Right ventricle myocardium inferior (tissue), 1 donor: ENCODE measurements around the gene DEFB128. TPM values are rescaled to one million over a fixed set of nuclear protein-coding genes. Genes with fewer than 3 reads are reported as not detected.

Experiments
- ATAC-seq: fragments of 200-7000 bp; cut with Tn5 transposase; one replicate; pipeline ENCODE4 v1.9.1; 2020; ENCODE audit warnings: mild to moderate bottlenecking, moderate library complexity
- DNase-seq: peaks from one replicate; pipeline ENCODE4 v3.0.0; 2021; ENCODE audit errors: missing footprints
- intact Hi-C: fragments of 100-400 bp; cut with DNase I; formaldehyde crosslinking; loops from one replicate; pipeline ENCODE4 v1.11.0; 2022
- total RNA-seq: library from RNA; stranded (reverse); fragmentation: NEBNext Ultra II Directional; extraction: Animal tissue kit (Norgen Biotek cat#: 25700); gene quantifications from one replicate; pipeline ENCODE4 v1.2.1, GENCODE V29; 2021
- donor health status: DM: no; HTN: yes; CAD: no; lungs with severe emphysema.

The DEFB128 gene
- total RNA-seq, 1 donor from 2014 or later: not detected

DNA sequence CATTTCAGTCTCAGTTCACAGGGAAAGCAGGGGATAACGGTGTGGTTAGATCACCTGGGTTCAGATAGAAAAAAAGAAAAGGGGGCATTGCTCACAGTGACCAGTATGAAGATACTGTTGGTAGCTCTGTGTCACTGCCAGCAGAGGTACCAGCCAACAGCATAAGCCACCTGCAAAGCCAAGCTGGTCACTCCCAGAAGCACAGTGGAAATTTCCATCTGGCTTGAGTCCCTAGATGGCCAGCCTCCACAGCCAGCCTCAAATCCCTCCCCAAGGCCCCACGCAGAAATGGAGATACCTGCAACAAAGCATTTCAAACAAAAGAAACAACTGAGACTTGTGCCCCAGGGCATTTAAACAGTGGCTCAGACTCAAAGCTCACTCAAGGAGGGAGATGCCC lies 20.6 kb downstream of the DEFB128 start:
- DNase-seq: no peak
- no peak for ATAC-seq
- intact Hi-C loops: no loop called here

DNA sequence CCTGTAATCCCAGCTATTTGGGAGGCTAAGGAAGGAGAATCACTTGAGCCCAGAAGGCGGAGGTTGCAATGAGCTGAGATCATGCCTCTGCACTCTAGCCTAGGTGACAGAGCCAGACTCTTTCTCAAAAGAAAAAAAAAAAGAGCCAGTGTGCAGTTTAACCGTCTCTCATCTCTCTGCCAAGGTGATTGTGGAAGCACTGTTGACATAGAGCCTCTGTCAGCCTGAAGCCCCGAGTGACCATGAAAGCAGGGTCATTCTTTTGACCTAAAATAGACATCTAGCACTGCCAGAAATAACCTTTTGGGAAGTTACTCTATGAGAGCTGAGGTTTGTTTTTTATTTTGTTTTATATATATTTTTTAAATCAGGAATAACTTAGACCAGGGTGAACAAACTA lies 24.9 kb downstream of the DEFB128 start:
- DNase-seq (no peak), ATAC-seq (no peak)
- intact Hi-C loops: no loop called here

DNA sequence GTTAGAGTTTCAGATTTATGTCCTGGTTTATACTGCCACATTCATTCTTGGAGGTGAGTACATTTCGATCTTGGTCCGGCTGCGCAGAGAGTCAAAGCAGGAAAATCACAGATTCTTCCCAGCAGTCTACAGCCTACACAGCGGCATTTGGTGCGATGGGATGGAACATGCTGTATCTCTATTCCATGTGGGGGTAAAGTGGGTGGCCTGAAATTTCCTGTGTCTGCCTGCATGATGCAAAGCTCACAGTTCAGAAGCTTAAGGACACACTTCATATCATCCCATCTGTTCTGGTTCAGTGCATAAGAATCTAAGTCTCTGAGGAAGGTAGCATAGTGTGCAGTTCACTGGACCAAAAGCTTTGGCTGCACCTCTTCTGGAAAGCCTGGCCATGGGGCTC lies 32.4 kb downstream of the DEFB128 start, which contains the start of gene DEFB127:
TSS of gene DEFB127 (plus strand) at position 301 of the 400 bp plus-strand sequence. CDS start at position 392, 91 bp downstream.
- ATAC-seq (no peak), DNase-seq (no peak)
- intact Hi-C loops: no loop called here

DNA sequence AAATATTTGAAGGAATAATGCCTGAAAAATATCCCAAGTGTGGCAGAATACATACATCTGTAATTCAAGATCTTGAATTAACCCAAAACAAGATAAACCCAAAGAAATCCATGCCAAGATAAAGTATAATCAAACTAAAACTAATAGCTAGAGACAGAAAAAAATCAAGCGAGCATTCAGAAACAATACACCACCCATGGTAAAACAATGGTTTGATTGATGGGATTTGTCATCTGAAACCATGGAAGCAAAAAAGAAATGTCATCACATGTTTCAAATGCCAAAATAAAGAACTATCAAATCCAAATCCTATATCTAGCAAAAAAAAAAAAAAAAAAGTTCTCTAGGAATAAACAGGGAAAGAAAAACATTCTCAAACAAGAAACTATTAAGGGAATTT lies 37.4 kb downstream of the DEFB128 start:
- DNase-seq (no peak), ATAC-seq (no peak)
- intact Hi-C loops: no loop called here

DNA sequence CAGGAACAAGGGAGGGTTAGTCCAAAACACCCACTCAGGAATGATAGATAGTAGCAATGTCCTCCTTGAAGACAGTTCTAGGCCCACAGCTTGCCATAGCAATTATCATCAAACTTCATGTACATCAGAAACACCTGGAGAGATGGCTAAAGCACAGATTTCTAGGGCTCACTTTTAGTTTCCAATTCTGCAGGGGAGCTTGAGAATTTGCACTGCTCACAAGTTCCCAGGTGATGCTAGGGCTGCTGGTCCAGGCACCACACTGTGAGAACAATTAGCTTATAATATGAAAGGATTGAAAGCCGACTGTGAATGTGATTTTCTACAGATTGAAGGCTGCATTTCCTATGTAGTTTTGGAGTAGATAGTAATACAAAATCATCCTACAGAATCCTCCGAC lies 43.6 kb downstream of the DEFB128 start:
- intact Hi-C loops: no loop called here
- ATAC-seq (no peak), DNase-seq (no peak)

DNA sequence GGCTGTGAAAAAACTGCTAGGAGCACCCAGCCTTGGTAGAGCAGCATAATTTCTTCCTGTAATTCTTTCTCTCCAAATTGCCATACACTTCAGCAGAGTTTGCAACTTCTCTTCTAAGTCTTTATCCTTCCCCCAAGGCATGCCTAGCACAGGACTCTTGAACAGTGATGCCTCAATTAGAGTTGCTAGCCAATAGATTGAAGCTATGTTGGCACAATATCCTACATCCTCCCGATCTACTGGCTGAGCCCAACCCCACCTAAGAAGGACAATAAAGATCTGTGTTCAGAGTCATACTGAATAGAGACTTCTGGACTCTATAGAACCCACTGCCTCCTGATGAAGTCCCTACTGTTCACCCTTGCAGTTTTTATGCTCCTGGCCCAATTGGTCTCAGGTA lies 47.2 kb downstream of the DEFB128 start, which contains the start of gene DEFB126:
TSS of gene DEFB126 (plus strand) at position 301 of the 400 bp plus-strand sequence. CDS start at position 340, 39 bp downstream.
- DNase-seq (no peak), ATAC-seq (no peak)
- intact Hi-C loops: no loop called here

Other genes with a start within 250 kb of the DEFB128 start
- not detected for gene DEFB125, start 102.0 kb downstream of the DEFB128 start, total RNA-seq
- not detected for gene DEFB126, start 47.1 kb downstream of the DEFB128 start, total RNA-seq
- gene DEFB127, start 32.3 kb downstream of the DEFB128 start, total RNA-seq: not detected
- not detected for gene DEFB129, start 37.5 kb upstream of the DEFB128 start, total RNA-seq
- not detected for gene DEFB132, start 68.0 kb upstream of the DEFB128 start, total RNA-seq
- gene C20orf96, start 101.0 kb upstream of the DEFB128 start, total RNA-seq: 5.4 TPM
- gene ZCCHC3, start 107.9 kb upstream of the DEFB128 start, total RNA-seq: 11.0 TPM
- gene SOX12, start 135.8 kb upstream of the DEFB128 start, total RNA-seq: 16.5 TPM
- gene NRSN2, start 157.4 kb upstream of the DEFB128 start, total RNA-seq: 19.8 TPM
- 0.65 TPM for gene TRIB3, start 191.0 kb upstream of the DEFB128 start, total RNA-seq
- gene RBCK1, start 218.6 kb upstream of the DEFB128 start, total RNA-seq: 43.7 TPM